ENCODE results near the gene GET4. TPM values are rescaled to one million over a fixed set of nuclear protein-coding genes. Genes with fewer than 3 reads are reported as not detected.

The GET4 gene
- total and polyA plus RNA-seq, 2 of the 13 experiments (the other 11 are each of a cell fraction or from before 2014, with no cell fraction given), result 28.2 to 35.2 TPM

- TF ChIP-seq PHF20 (CRISPR knock-in tag; IDR thresholded peaks at IDR 0.05), result 0 out of 2 replicates have a peak, but pooled peaks have one; percentile 27
- TF ChIP-seq SMAD1 (CRISPR knock-in tag; IDR thresholded peaks at IDR 0.05; ENCODE audit: borderline replicate concordance, low read depth), result no peak
- no peak for TF ChIP-seq WIZ (CRISPR knock-in tag; IDR thresholded peaks at IDR 0.05)
- TF ChIP-seq ZNF775 (CRISPR knock-in tag; IDR thresholded peaks at IDR 0.05; ENCODE audit: borderline replicate concordance), result no peak
- no peak for TF ChIP-seq BCLAF1 (IDR thresholded peaks at IDR 0.05)
- TF ChIP-seq ZNF503 (CRISPR knock-in tag; IDR thresholded peaks at IDR 0.05), result peak; percentile 61; the same call in 1 of the 2 replicates
- no peak for TF ChIP-seq SP1 (IDR thresholded peaks at IDR 0.05)
- TF ChIP-seq SP1 (CRISPR knock-in tag; IDR thresholded peaks at IDR 0.05), result peak; percentile 46; the same call in 1 of the 2 replicates
- peak; percentile 88 for TF ChIP-seq NR2C2 (CRISPR knock-in tag; IDR thresholded peaks at IDR 0.05; ENCODE audit: borderline replicate concordance)
- TF ChIP-seq ZNF318 (CRISPR knock-in tag; IDR thresholded peaks at IDR 0.05), result no peak
- TF ChIP-seq MXD3 (CRISPR knock-in tag; IDR thresholded peaks at IDR 0.05), result no peak
- TF ChIP-seq HDAC2 (CRISPR knock-in tag; IDR thresholded peaks at IDR 0.05), result peak; percentile 87
- TF ChIP-seq ZNF337 (CRISPR knock-in tag; IDR thresholded peaks at IDR 0.05; ENCODE audit: borderline replicate concordance, low read depth), result 0 out of 2 replicates have a peak, but pooled peaks have one; percentile 55
These were observed 50.0 kb downstream of the GET4 start (continued) for GRCh38 chr7:926061-927030.

All from HepG2 (cell line).